ENCODE results near the gene PRKRIP1. TPM values are rescaled to one million over a fixed set of nuclear protein-coding genes. Genes with fewer than 3 reads are reported as not detected.
A peak's percentile ranks its signal among the peaks of the same experiment; 100 is the strongest.

Gene PRKRIP1
- total RNA-seq, 1 donor from 2014 or later = 44.8 TPM

DNA sequence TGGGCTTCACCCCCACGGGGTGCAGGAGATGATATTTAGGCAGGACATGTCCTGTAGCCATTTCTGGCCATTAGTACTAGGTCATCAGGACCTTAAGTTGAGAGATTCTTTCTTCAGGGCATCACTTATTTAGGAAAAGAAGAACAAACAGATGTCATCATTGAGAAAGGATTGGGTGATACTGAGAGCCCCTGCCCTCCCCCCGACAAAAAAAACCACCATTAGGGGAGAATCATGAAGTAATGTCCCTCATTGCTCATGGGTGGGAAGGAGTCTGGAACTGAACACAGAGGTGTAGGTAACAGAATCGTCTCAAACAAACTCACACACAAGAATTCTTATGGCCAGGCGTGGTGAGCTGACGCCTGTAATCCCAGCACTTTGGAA, 30.8 kb downstream of the PRKRIP1 start:
- H3K4me1 Mint-ChIP-seq (ENCODE audit: low read depth) = no peaks in the 10 kb centered on the region
- peaks cover 11% of the 10 kb centered on the region for H3K36me3 Mint-ChIP-seq (ENCODE audit: insufficient read depth)
- no peaks in the 10 kb centered on the region for H3K27me3 Mint-ChIP-seq
- no peak overlapping the region for H3K27ac Mint-ChIP-seq
- DNase-seq (ENCODE audit: low spot score, unreplicated experiment) = no peak
- H3K4me3 Mint-ChIP-seq (ENCODE audit: low read depth) = no peak overlapping the region
- TF ChIP-seq, protein P1, sequence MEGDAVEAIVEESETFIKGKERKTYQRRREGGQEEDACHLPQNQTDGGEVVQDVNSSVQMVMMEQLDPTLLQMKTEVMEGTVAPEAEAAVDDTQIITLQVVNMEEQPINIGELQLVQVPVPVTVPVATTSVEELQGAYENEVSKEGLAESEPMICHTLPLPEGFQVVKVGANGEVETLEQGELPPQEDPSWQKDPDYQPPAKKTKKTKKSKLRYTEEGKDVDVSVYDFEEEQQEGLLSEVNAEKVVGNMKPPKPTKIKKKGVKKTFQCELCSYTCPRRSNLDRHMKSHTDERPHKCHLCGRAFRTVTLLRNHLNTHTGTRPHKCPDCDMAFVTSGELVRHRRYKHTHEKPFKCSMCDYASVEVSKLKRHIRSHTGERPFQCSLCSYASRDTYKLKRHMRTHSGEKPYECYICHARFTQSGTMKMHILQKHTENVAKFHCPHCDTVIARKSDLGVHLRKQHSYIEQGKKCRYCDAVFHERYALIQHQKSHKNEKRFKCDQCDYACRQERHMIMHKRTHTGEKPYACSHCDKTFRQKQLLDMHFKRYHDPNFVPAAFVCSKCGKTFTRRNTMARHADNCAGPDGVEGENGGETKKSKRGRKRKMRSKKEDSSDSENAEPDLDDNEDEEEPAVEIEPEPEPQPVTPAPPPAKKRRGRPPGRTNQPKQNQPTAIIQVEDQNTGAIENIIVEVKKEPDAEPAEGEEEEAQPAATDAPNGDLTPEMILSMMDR (IDR thresholded peaks at IDR 0.05; ENCODE audit: unreplicated experiment) = no peak
- no peaks in the 10 kb centered on the region for H3K9me3 Mint-ChIP-seq (ENCODE audit: low read depth)

DNA sequence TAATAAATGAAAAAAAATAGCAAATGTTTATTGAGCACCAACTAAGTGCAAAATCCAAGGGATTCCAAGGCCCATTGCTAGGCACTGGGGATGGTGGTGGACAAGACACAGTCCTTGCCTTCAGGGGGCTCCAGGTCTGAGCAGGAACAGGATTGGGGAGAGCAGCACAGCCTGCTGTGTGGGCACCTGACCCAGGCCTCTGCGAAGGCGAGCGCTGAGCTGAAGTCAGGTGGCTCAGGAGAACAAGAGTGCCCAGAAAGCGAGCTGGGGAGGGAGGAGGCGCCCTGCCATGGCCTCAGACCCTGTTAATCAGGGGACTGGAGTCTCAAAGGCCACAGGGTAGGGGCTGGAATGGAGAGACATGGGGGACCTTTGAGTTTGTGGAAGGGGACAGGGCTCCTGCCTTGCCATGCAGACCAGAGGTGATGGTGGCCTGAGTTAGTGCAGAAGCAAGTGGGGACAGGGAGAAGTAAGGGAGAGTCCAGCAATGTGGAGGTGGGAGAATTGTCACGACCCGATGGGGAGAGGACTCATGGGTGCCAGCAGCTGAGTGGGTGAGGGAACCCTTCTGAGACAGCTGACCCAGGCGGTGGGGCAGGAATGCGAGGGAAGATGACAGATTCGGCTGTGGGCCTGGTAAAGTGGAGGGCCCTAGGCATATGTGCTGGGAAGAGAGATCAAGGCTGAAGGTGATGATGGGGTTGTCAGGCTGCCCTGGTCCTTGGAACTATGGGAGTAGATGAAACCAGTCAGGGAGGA, 33.2 kb downstream of the PRKRIP1 start:
- Mint-ChIP-seq H3K27me3 (no peaks in the 10 kb centered on the region), H3K36me3 (ENCODE audit: insufficient read depth) (peaks cover 10% of the 10 kb centered on the region), H3K9me3 (ENCODE audit: low read depth) (no peaks in the 10 kb centered on the region), H3K4me1 (ENCODE audit: low read depth) (peaks cover 6% of the 10 kb centered on the region), H3K4me3 (ENCODE audit: low read depth) (no peak overlapping the region), H3K27ac (no peak overlapping the region)
- TF ChIP-seq, protein P1 (IDR thresholded peaks at IDR 0.05; ENCODE audit: unreplicated experiment) = no peak
- DNase-seq (ENCODE audit: low spot score, unreplicated experiment) = no peak

DNA sequence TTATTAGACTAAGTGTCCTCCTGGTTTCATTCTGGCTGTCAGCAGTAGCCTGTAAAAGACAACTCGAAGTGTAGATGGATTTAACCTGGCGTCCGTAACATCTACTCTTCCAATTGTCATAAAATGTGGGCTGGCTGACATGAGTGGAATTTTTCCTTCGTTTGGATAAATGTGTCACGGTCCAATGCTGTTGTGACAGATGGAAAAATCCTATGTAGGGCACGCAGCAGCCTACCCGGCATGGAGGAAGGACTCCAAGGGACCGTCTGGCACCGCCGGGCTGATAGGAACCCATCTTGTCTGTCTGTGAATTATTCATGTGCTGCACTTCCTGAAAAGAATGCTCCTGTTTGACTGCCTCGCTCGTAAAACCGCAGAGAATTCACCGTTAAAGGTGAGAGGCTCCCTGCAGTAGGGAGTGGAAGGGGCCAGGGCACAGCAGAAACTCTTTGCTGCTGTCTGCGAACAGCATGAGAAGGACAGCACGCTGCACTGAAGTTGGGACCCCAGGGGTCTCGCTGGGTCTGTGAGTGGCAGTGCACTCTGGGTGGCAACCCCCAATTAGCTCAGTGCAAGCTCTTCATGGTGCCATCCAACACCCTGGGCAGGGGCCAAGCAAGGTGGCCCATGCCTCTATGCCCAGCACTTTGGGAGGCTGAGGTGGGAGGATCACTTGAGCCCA, 35.6 kb downstream of the PRKRIP1 start:
- TF ChIP-seq, protein P1 (IDR thresholded peaks at IDR 0.05; ENCODE audit: unreplicated experiment) = no peak
- Mint-ChIP-seq H3K27ac (no peak overlapping the region), H3K9me3 (ENCODE audit: low read depth) (no peaks in the 10 kb centered on the region), H3K36me3 (ENCODE audit: insufficient read depth) (no peaks in the 10 kb centered on the region), H3K27me3 (no peaks in the 10 kb centered on the region), H3K4me1 (ENCODE audit: low read depth) (peaks cover 11% of the 10 kb centered on the region), H3K4me3 (ENCODE audit: low read depth) (peak overlapping the region; percentile 80)
- no peak for DNase-seq (ENCODE audit: low spot score, unreplicated experiment)

DNA sequence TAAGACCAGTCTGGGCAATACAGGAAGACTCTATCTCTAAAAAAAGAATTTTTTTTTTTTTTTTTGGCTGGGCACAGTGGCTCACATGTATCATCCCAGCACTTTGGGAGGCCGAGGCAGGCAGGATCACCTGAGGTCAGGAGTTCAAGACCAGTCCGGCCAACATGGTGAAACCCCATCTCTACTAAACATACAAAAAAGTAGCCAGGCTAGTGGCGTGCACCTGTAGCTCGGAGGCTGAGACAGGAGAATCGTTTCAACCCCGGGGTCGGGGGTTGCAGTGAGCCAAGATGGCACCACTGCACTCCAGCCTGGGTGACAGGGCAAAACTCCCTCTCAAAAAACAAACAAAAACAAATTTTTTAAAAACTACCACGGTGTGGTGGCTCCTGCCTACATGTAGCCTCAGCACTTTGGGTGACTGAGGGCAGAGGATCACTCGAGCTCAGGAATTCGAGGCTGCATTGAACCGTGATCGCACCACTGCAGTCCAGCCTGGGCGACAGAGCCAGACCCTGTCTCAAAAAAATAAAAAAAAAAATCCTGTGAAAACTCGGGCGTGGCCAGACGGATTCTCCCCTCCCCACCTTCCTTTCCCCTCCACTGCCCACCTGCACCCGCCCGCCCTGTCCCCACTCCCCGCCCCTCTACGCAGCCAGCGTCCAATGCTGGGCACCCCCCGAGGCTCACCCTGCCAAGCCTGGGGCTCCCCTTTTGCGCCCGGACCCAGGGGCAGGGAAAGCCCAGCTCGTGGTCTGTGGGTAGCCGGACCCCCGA, 36.5 kb downstream of the PRKRIP1 start:
- peak overlapping the region; percentile 80 for H3K4me3 Mint-ChIP-seq (ENCODE audit: low read depth)
- H3K4me1 Mint-ChIP-seq (ENCODE audit: low read depth) = peaks cover 11% of the 10 kb centered on the region
- no peaks in the 10 kb centered on the region for H3K27me3 Mint-ChIP-seq
- no peak for DNase-seq (ENCODE audit: low spot score, unreplicated experiment)
- peaks cover 3% of the 10 kb centered on the region for H3K36me3 Mint-ChIP-seq (ENCODE audit: insufficient read depth)
- no peaks in the 10 kb centered on the region for H3K9me3 Mint-ChIP-seq (ENCODE audit: low read depth)
- H3K27ac Mint-ChIP-seq = no peak overlapping the region
- TF ChIP-seq, protein P1 (IDR thresholded peaks at IDR 0.05; ENCODE audit: unreplicated experiment) = no peak
